Measurements from ENCODE around the gene RIC8A. TPM values are rescaled to one million over a fixed set of nuclear protein-coding genes. Genes with fewer than 3 reads are reported as not detected.

The RIC8A gene
- polyA plus RNA-seq, 1 experiment: 242 TPM

GRCh38 chr11:209275-210121 lies 2.0 kb downstream of the RIC8A start:
- ChIA-PET POLR2A (no interaction called here), CTCF (interaction anchor here (1.3 to 1.6 kb wide), 2 partner anchors 236 to 239 kb away, joined by 3 read pairs; no protein-coding TSS in a partner anchor)
- no peak for DNase-seq (ENCODE audit: low read depth)
- Histone ChIP-seq H3K36me3 (ENCODE audit: control insufficient read depth, insufficient read depth, low read length) (peaks cover 54% of the 10 kb centered on the region), H3K27me3 (ENCODE audit: control insufficient read depth, insufficient read depth, low read length) (no peaks in the 10 kb centered on the region), H3K4me3 (ENCODE audit: low read depth, low read length) (peak overlapping the region; percentile 96)
- no peak for TF ChIP-seq CTCF (IDR thresholded peaks at IDR 0.05; ENCODE audit: insufficient read depth, low read depth, low read length)

GRCh38 chr11:210122-210802 lies 2.8 kb downstream of the RIC8A start:
- Histone ChIP-seq H3K27me3 (ENCODE audit: control insufficient read depth, insufficient read depth, low read length) (no peaks in the 10 kb centered on the region), H3K36me3 (ENCODE audit: control insufficient read depth, insufficient read depth, low read length) (peaks cover 50% of the 10 kb centered on the region), H3K4me3 (ENCODE audit: low read depth, low read length) (peak overlapping the region; percentile 96)
- POLR2A ChIA-PET: no interaction called here
- no peak for TF ChIP-seq CTCF (IDR thresholded peaks at IDR 0.05; ENCODE audit: insufficient read depth, low read depth, low read length)
- CTCF ChIA-PET: interaction anchor here (1.3 kb wide), 1 partner anchor 238 kb away, joined by 3 read pairs; no protein-coding TSS in a partner anchor
- DNase-seq (ENCODE audit: low read depth): peak; percentile 57

- DNase-seq (ENCODE audit: low read depth): no peak
- no peak for TF ChIP-seq CTCF (IDR thresholded peaks at IDR 0.05; ENCODE audit: insufficient read depth, low read depth, low read length)
- Histone ChIP-seq H3K27me3 (ENCODE audit: control insufficient read depth, insufficient read depth, low read length) (no peaks in the 10 kb centered on the region), H3K36me3 (ENCODE audit: control insufficient read depth, insufficient read depth, low read length) (peaks cover 49% of the 10 kb centered on the region), H3K4me3 (ENCODE audit: low read depth, low read length) (no peak overlapping the region)
- POLR2A ChIA-PET: no interaction called here
- CTCF ChIA-PET: no interaction called here
These were observed 3.3 kb downstream of the RIC8A start for GRCh38 chr11:210803-211180.

GRCh38 chr11:211295-211694 lies 3.8 kb downstream of the RIC8A start:
- peaks cover 52% of the 10 kb centered on the region for H3K36me3 ChIP-seq (ENCODE audit: control insufficient read depth, insufficient read depth, low read length)
- TF ChIP-seq CTCF (IDR thresholded peaks at IDR 0.05; ENCODE audit: insufficient read depth, low read depth, low read length): no peak
- no peak overlapping the region for H3K4me3 ChIP-seq (ENCODE audit: low read depth, low read length)
- DNase-seq (ENCODE audit: low read depth): no peak
- CTCF ChIA-PET: interaction anchor here (1.3 kb wide), 1 partner anchor 16 kb away, joined by 3 read pairs; no protein-coding TSS in a partner anchor
- no peaks in the 10 kb centered on the region for H3K27me3 ChIP-seq (ENCODE audit: control insufficient read depth, insufficient read depth, low read length)
- POLR2A ChIA-PET: no interaction called here

- peaks cover 52% of the 10 kb centered on the region for H3K36me3 ChIP-seq (ENCODE audit: control insufficient read depth, insufficient read depth, low read length)
- no peak overlapping the region for H3K4me3 ChIP-seq (ENCODE audit: low read depth, low read length)
- DNase-seq (ENCODE audit: low read depth): no peak
- no peak for TF ChIP-seq CTCF (IDR thresholded peaks at IDR 0.05; ENCODE audit: insufficient read depth, low read depth, low read length)
- no peaks in the 10 kb centered on the region for H3K27me3 ChIP-seq (ENCODE audit: control insufficient read depth, insufficient read depth, low read length)
- ChIA-PET POLR2A (no interaction called here), CTCF (interaction anchor here (1.3 kb wide), 1 partner anchor 16 kb away, joined by 3 read pairs; no protein-coding TSS in a partner anchor)
These were observed 4.2 kb downstream of the RIC8A start for GRCh38 chr11:211741-212140.
